ENCODE data around the gene SLC17A3.

SLC17A3 gene, protein sequence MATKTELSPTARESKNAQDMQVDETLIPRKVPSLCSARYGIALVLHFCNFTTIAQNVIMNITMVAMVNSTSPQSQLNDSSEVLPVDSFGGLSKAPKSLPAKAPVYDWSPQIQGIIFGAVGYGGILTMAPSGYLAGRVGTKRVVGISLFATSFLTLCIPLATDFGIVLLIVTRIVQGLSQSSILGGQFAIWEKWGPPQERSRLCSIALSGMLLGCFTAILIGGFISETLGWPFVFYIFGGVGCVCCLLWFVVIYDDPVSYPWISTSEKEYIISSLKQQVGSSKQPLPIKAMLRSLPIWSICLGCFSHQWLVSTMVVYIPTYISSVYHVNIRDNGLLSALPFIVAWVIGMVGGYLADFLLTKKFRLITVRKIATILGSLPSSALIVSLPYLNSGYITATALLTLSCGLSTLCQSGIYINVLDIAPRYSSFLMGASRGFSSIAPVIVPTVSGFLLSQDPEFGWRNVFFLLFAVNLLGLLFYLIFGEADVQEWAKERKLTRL

DNA sequence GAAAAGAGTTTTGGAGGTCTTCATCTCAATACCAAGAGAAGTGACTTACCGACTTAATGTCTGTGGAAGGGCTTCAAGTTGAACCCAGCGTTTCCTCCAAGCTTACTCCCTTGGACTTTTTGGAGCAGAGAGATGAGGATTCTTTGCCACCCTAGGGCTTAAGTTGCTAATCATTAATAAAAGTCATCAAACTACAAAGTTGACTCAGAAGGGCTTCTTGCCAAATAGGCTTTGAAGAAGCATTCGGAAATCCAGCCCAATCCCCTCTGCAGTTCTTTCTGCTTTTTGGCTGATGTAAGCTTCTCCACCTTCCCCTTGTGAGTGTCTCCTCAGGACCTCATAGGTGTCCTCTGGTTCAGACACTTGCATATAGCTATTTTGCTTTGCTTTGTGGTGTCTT lies at the start of gene SLC17A3:
TSS of gene SLC17A3 (minus strand) at position 126 of the 400 bp plus-strand sequence. CDS start 5,856 bp downstream, outside the sequence.
- DNase-seq = no peak

DNA sequence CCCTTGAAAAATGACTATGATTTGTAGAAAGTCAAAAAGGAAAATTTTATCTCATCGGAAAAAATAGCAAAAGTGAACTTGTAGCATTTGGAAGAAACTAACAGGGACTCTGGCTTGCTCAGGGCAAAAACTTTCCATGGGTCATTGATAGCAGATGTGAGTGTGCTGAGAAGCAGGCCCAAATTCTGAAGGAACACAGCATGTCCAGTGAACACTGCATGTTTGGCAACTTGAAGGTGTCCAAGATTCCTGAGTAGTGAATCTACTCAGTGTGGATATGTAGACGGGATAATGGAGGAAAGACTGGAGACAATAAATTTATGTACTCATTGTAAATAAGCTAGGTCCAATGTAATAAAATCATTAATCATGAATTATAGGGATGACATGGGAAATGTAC lies 48.3 kb upstream of the SLC17A3 start:
- DNase-seq = no peak

DNA sequence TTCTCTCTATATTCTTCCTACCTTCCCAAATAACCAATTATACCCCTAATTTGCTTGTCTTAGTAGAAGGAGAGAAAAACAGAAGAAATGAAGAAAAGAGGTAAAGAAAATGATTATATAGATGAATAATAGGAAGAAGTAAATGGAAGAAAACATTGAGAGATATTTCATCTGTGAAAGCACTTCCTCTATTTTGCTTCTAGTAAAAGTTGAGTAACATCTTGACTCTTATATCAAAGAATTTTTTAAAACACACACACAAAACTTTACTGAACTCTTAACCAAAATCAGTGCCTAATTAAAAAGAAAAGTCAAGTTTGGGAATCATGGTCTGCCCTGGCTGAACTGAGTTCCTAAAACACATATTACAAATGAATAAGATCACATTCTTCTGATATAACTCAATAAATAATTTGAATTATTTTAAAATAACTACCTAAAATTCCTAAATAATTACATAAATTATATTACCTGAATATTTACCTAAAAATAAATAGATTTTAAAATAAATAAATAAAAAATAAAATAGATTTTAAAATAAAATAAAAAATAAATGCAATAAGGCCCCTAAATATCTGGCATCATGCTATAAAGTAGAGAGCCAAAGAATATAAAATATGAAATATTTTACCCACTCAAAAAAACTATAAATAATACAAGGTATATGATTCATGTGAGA lies 47.6 kb upstream of the SLC17A3 start:
- no peak for DNase-seq

DNA sequence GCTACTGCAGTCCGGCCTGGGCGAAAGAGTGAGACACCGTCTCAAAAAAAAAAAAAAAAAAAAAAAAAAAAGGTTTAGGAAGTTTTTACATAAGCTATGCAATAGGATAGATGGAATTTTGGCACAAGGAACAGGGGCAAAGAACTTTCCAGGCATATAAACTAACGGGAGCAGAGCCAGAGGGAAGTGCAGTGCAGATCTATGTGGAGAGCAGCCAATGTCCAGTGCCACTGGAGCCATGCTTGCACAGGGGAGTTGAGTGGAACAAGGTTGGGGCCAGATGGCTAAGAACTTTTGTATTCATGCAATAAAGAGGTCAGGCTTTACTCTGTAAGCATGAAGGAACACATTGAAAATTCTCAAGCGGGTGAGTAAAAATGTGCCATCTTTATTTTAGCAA lies 45.6 kb upstream of the SLC17A3 start:
- no peak for DNase-seq

DNA sequence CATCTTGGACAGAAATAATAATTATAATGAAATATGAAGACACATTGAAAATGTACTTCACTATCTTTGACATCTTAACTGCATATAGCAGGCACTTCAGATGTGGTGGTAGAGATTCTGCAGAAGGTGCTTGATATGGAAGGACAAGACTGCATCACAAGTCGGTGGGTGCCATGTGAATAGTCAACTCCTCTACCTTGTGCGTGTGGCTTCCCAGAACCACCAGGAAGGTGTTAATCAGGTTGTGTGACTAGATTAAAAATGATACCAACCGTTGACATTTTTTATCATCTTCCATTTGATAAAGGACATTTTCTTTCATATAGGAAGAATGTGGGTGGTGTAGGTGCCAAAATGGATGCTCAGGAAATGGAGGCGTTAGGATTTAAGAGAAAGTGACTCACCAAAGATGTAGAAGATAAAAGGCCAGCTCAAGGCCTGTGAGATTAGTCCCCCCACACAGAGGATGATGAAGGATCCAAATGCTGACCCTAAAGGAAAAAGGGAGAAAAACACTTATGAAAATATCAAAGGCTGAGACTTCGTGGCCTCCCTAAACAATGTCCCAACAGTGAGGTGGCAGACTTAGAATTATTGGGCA lies 44.1 kb upstream of the SLC17A3 start:
- DNase-seq = no peak

DNA sequence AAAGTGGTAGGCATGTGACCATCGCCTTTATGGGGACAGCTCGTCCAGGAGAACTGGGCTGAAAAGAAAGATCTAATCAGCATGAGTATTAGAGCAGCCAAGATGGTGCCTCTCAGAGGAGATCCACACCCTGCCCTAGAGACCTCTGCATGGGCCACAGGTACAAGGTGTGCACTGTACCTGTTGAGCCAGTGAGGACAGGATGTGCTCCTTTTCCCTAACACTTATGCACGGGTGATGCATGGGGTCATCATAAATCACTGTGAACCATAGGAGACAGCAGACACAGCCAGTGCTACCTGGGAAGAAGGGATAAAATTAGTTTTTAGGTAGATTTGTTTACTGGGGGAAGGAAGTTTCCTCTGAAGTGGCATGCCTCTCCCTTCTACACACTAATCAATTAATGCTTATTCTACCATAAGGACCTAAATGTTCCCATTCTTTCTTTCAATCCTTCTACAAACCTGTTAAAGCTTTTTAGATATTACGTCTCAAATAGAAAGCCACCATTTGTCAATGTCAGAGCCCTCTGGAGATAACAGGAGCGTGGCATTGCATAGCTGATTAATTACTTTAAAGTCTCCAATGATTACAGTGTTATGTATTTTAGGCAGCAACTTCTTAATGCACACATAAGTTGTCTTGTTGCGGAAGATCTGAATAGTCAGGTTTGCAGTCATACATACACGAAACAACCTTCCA lies 42.9 kb upstream of the SLC17A3 start:
- DNase-seq = no peak

DNA sequence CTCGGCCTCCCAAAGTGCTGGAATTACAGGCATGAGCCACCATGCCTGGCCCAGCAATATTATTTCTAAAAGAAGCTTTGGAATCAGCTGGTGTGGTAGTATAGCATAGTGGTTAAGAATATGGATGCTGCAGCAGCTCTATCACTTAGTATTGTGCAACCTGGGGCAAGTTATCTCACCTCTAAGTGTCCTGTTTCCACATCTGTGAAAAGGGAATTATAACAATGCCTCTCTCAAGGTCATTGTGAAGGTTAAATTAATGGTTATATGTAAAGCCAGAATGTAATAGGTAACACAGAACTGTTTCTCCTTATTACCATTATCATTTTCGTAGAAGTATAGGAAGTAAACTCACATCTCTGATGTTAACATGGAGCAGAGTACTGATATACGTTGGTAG lies 42.3 kb upstream of the SLC17A3 start:
- DNase-seq = no peak

DNA sequence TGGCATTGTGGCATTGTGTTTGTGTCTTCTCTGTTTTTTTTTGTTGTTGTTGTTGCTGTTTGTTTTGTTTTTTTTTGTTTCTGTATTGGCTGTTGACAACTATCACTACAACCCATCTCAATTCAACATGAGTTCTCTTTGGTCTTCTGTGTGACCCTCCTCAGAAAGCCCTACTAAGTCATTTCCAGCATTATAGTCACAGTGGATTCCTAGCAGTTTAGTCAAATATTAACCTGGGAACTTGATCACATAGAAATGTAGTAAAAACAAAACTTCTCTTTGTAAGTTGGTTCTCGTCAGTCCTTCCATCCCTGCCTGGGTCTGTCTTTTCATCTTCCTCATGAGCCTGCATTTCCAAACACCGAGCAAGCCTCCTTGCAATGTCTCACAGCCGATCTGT lies 39.7 kb upstream of the SLC17A3 start:
- no peak for DNase-seq

DNA sequence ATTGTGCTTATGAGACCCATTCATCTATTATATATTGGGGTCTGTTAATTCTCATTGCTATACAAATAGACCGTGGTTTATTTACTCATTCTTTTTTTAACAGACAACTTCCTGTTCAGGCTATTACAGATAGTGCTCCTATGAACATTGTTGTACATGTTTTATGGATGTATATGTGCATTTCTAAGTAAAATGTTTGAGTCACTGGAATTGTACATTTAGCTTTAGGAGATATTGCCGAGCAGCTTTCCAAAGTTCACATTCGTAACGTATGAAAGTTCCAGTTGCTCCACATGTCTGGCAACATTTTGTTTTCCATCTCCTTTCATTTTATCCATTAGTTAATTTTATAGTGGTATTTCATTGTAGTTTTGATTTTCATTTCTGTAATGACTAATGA lies 37.3 kb upstream of the SLC17A3 start:
- DNase-seq = no peak

DNA sequence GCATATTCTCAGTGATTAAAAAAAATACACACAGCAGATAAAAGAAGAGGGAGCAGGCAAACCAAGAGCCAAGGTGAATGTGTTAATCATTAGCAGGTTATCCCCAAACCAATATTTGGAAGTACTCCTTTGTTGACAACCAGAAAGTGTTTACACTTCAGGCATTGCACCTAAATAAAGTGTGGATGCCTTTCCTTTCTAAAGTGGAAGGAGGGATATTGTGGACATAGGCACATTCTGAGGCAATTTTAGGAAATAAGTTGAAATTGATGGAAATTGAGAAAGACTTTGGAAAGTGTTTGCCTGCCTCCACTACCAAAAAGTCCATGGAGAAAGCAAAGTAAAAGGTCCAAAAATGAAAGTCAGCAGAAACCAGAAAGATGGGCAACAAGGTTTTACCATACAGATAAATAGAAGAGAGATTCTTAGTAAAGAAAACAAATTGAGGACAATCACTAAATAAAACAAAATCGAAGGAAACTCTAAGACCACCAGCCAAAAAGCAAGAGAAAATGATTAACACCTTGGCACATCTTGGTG lies 33.5 kb upstream of the SLC17A3 start:
- DNase-seq = no peak

DNA sequence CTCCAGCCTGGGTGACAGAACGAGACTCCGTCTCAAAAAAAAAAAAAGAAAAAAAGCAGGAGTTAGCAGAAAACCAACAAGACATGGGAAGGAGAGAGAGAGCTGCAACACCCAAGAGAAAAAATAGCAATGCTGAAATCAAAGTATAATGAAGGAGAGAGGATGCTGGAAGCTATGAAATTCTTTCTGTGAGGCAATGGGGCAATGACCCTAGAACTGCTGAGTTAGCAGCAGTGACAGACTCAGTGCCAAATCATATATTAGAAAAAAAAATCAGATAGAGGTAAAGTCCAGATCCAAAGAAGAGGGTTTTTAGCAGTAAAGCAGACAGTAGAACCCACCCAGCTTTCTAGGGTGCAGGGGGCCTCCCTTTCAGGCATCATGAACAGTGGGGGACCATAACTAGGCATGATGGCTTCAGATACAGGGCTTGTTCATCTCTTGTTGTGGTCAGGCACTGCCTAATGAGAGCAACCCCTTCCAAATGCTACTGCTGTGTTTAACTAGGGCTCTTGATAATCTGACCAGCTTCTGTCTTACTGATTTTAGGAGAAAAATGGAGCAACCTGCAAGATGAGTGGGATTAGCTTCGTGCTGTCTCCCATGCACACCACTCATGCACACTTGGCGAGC lies 29.5 kb upstream of the SLC17A3 start:
- DNase-seq = no peak

DNA sequence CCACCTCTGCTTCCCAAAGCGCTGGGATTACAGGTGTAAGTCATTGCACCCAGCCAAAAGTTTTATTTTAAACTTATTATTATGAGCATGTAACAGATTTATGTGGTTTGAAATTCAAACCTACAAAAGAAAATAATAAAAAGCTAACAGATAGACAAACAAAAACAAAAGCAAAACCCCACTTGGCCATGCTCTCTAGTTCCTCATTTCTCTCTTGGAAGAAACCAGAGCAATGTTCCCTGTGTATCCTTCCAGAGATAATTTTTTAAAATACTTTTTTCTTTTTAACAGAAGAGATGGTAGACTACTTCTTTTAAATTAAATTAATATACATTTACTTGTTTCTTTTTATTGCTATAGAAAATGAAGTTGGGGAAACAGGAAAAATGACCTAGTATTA lies 28.0 kb upstream of the SLC17A3 start:
- DNase-seq = no peak

DNA sequence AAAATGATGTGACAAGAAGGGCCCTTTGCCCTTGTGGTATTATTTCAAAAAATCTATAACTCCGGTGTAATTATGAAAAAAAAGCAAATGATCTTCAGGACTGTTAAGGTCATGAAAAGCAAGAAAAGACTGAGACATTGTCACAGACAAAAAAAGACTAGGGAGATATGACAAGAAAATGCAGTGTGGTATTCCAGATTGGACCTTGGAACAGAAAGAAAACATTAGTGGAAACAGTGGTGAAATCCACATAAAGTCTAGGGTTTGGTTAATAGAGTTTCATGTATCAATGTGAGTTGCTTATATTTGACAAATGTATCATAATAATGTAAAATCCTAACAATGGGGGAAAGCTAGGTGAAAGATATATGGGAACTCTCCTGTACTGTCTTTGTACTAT lies 26.8 kb upstream of the SLC17A3 start:
- no peak for DNase-seq

DNA sequence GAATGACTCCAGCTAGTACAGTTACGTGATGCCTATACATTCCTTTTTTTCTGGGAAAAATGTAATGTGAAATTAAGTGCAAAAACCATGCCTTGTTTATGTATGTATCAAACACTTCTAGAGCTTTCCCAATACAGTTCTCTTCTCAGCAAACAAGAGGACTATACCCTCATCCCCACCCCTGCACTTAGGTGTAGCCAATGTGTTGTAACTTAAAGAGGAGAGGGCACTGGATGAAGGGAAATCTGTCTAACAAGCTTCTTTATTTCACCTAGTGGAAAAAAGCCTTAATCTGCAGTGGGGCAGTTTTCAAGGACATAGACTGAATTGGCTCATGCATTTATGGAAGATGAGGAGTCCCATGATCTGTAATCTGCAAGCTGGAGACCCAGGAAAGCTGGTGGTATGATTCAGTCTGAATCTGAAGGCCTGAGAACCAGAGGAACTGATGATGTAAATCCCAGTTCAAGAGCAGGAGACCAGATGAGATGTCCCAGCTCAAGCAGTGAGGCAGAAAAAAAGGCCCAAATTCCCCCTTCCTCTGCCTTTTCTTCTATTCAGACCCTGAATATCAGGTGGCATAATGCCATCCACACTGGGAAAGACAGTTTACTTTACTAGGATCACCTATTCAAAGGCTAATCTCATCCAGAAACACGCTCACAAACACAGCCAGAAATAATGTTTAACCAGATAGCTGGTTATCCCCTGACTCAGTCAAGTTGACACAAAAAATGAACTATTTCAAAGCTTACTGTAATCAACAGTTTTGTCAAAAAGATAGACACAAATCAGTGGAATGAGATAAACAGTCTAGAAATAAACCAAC lies 25.8 kb upstream of the SLC17A3 start:
- no peak for DNase-seq

DNA sequence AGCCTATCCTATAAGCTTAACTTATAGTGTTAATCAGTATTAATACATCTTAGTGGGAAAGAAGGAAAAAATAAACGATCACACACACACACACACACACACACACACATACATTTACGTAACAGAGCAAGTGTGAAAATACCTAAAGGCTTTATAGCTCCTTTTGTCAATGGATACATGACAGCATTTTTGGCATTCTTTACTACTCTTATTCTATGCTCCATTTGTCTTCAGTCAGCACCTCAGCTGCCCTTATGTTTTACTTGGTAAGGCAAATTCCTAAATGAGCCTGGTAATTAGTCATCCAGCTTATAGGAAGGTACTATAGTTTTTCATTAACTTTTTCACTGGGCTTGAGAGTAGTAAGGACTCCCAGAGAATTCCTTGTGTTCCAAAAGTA lies 25.1 kb upstream of the SLC17A3 start:
- DNase-seq = no peak

DNA sequence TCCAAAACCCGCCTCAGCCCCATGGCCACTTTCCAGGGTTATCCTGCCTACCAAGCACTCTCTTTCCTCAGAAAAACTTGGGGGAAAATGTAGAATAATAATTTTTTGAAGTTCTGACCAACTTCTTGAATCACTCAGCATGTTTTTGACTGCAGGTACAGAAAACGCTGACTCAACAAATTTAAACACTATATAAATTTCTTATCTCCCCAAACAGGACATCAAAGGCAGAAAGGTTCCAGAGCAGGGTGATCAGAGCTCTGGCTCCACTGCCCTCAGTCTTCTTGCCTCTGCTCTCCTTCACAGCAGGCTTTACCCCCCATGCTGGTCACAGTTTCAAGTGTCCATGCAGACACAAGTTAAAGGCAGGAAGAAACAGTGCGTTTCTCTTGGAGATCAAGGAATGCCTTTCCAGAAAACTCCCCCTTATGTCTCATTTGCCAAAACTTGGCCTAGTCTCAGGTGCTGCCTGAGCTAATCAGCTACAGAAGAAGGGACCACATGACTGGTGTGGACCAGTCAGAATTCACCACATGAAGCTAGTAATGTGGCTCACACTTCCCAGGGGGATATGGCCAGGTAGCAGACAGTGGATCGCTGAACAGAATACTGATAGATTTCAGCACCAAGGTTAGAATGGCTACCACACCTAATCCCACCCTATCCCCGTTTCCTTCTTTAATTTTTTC lies 24.4 kb upstream of the SLC17A3 start:
- no peak for DNase-seq

DNA sequence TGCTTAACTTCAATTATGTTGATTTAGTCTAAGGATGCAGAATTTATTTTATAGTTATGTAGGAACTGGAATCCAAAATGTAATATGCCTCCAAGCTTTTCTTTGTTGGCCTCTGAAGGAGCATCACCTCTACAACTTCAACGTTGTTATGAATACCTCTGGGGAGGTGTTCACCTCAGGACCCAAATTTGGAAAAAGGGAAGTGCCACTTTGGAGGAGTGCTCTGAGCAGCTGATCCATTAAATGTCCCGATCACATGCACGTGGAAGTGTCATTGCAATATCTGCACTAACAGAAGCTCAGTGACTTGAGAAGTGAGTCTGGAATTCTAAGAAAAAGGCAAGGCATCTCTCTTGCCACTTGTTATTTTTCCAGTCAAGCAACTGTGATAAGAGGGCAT lies 22.2 kb upstream of the SLC17A3 start:
- no peak for DNase-seq

DNA sequence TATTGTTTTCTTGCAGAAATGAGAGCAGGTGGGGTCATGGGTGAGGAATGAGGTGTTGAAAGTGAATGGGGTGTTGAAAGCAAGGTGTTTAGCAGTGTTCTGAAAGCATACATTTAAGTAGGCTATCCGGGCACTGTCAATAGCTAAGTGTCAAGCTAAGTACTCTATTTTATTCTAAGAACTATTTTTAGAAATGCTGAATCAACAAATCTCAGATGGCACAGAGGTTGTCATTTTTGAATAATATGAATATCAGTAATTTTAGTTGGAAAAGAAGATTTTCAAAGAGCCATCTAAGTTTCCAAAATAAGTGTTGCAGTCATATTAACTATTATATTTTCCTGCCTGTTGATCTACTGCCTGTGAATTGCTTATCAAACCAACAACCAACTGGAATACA lies 21.7 kb upstream of the SLC17A3 start:
- no peak for DNase-seq

DNA sequence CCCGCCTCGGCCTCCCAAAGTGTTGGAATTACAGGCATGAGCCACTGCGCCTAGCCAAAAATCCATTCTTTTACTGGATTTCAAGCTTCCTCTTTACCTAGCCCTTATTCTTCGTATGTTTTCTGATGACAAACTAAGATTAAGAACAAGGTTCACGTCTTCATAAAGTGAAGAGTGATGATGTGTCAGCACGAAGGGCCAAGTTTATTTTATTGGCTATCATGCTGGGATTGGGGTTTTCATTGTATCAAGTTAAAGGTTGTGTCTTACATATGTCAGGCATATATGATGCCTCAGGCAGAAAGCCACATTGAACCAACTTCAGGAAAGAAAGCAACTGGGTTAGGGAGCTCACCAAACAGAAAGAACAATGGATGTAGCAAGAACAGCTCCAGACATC lies 19.7 kb upstream of the SLC17A3 start:
- no peak for DNase-seq

DNA sequence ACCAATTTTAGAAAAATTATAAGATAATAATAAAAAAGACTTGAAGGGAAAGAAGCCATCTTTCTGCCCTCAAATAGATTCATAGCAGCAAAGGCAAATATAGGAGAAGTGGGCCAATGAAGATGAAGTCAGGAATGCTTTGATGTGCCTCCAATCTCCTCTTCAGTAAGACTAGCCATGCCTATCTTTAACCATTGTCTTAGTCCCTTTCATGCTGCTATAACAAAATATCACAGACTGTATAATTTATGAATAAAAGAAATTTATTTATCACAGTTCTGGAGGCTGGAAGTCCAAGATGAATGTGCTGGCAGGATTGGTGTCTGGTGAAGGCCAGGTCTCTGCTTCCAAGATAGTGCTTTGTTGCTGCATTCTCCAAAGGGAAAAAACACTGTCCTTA lies 18.8 kb upstream of the SLC17A3 start:
- DNase-seq = no peak

Data from NCI-H1048 (cell line).